ENCODE measurements around the gene KIN.
"Not testable (repeated sequence)": the region's sequence is repeated elsewhere in the genome, so short reads cannot be mapped to it uniquely, and the experiment has no call there.

The KIN gene

DNA sequence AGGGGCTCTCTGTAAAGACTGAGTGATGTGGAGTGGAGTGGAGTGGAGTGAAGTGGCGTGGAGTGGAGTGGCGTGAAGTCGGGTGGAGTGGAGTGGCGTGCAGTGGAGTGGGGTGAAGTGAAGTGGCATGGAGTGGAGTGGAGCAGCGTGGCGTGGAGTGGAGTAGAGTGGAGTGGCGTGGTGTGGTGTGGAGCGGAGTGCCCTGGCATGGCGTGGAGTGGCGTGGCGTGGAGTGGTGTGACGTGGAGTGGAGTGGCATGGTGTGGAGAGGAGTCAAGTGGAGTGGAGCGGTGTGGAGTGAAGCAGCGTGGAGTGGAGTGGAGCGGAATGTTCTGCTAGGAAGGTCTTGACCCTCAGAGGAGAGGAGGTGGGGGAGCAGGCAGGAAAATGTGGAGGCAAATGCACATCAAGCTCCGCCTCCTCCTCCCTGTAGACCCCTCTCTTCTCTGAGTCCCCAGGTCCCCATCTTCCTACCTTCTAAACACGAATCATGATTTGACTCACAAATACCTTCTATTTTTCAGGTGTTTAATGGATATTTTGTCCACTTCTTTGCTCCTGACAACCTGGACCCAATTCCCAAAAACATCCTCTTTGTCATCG is 64.8 kb downstream of the KIN start:
- DNase-seq: no peak

DNA sequence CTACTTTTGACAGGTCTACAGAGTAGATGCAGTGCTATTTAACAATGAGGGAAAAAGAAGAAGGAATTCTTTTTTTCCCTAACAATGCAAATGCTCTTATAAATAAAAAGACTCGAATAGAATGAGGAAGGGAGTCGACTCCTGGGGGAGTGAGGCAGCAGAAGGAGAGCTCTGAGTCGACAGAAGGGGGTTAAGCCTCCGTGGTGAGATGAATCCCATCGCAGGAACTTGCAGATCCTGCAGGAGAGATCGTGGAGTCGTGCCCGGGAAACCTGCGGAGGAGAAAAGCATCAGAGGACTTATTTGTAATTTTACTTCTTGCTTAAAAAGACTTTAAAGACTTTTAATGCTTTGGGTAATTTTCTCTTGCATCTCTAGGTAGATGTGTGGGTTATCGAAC is 67.3 kb downstream of the KIN start:
- DNase-seq: no peak

DNA sequence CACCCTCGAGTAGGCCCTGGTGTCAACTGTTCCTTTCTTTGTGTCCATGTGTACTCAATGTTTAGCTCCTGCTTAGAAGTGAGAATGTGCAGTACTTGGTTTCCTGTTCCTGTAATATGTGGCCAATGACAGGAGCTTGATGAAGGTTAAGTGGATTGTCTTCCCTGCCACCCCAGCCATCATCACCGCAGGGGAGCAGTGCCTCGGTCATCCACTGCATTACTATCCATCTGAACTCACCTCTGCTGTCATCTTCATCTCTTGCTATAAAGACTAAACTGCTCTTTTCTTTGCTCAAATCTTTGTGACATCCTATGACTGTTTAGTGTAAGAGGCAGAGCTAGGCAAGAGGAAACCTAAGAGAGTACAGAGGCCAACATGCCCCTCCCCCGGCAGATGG is 69.1 kb downstream of the KIN start:
- no peak for DNase-seq

DNA sequence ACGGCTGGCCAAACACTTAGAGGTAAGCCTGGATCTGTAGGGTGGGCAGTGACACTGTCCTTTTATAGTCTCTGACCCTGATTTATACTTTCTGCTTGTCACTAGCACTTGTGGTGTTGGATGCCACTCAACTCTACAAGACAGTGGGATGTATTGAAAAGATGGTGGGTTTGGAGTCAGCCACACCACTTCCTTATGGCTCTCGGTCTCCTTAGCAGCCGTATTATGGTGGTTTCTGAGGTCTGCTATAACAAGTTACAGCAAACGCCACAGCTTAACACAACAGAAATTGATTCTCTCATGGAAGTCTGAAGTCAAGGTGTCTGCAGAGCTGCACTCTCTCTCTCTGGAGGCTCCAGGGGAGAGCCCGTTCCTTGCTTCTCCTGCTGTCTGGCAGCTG is 70.0 kb downstream of the KIN start:
- no peak for DNase-seq

DNA sequence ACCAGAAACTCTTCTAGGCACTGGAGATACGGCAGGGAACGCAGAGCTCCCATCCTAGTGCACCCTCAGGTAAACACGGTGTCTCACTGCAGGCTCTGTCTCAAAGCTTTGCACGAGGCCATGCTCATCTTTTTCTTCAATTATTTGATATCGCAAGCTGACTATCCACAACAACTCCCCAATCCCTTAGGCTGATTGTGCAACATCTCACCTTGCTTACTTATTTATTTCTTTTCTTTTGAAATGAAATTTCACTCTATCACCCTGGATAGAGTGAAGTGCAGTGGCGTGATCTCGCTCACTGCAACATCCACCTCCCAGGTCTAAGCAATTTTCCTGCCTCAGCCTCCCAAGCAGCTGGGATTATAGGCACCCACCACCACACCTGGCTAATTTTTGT is 72.3 kb downstream of the KIN start:
- DNase-seq: no peak

DNA sequence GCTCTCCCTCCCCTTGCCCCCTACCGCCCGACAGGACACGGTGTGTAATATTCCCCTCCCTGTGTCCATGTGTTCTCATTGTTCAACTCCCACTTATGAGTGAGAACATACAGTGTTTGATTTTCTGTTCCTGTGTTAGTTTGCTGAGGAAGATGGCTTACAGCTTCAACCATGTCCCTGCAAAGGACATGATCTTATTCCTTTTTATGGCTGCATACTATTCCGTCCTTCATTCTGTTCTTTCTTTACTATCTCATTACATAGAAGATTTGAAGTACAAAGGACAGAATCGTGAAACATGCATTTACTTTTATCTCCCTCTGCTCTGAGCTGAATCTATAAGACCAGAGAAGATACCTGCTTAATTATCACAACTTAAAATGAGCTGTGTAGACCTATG is 76.7 kb downstream of the KIN start:
- not testable (repeated sequence) for DNase-seq

DNA sequence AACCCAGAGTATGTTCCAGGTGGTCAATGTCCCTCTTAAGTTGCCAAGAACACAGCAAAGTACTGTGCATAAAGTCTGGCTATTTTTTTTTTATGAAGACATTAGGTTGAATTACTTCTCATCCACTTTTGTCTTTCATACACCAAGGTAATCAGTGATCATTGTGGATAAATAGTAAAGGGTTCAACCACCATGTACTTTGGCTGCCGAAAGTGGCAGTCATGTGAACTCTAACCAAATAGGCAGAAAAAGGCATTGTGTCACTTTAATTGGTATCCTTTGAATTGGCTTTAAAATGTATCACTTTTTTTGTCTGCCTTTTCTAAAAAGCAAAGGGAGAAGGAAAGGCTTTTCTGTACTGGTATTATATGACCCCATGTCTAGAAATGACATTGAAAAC is 77.3 kb downstream of the KIN start:
- no peak for DNase-seq

DNA sequence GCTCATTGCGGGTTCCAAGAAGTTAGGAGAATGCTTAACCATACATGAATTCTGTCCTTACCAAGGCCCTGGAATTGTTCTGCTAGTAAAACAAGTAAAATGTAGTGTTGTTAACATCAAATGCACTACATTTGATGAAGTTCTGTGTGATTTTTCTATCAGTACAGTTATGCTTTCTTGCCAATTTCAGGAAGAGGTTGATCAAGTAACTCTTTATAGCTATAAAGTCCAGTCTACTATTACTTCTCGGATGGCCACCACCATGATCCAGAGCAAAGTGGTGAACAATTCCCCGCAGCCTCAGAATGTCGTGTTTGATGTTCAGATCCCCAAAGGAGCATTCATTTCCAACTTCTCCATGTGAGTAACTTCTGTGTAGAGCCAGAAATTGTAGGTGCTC is 79.0 kb downstream of the KIN start:
- no peak for DNase-seq

DNA sequence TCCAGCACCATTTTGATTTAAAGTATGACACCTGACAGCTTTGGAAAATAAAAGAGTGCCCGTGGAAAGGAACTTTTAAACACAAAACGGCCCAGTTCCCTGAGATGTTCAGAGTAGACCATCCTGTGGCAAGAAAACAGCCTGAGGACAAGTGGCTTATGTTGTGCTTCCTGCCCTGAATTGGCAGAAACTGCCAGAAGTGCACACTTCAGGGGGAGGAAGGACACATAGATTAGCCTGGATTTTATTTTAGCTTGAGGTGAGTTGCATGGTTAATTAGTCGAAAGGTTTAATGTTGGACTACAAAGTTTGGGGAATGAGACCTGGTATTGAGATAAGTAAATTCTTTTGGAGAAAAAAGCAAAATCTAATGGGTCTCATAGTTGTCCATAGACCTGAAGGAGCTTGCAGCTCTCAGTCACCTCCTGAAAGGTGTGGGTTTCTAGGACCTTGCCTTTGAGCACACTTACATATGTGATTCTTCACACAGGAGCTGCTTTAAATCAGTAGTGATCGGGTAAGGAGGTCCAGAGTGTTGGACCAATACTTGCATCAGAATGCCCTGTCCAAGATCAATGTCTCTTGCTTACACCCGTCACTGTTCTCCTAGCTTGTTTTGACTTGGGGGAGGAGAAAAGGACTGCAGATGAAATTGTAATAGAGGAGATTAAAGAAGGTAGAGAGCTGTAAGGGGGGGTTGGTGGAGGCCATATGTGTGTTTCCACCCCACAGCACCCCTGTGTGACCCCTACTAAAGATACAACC is 79.8 kb downstream of the KIN start:
- no peak for DNase-seq

DNA sequence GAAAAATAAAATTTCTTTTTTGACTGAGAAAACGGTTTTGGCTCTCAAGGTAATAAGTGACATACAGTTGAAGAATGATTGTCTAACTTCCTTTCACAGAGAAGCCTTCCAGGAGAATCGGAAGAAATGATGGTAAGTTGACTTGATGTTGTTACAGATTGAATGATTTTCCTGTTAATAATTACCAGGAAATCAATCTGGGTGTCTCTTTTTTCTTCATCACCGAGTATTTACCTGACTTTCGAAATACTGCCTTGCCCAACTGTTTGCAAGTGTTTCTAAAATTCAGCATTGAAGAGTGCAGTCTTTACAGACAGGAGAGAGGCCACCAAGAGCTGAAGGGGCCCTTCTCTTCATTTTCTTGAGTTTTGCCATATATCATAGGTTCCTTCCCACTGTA is 80.7 kb downstream of the KIN start:
- no peak for DNase-seq

DNA sequence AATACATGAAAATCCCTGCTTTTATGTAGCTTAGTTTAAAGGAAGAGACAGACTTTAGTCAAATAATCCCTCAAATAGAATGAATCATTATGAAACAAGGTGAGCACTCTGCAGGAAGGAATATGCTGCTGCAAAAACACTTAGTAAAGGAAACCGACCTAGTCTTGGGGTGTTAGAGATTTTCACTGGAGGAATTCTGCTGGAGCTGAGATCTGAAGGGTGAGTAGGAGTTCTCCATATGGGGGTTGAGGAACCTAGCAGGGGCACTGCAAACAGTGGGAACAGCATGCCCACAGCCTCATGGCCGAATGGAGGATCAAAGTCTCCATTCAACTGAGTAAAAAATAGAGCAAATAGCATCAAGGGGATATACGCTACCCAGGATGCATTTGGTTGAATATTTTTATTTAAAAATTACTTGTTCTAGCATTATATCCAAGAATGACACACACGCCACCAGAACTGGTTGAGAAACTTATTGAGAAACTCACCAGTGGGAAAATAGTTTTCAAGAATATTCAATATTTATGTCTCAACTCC is 81.2 kb downstream of the KIN start:
- DNase-seq: no peak

DNA sequence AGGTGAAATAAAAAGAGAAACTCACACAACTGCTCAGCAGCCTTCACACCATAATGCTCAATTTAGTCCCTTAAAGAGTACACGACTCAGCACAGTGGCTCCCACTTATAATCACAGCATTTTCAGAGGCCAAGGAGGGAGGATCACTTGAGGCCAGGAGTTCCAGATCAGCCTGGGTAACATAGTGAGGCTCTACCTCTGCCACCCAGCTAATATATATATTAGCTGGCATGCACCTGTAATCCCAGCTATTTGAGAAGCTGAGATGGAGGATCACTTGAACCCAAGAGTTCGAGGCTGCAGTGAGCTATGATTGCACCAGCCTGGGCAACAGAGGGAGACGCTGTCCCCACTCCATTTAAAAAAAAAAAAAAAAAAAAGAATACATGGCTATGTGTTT is 82.5 kb downstream of the KIN start:
- DNase-seq: no peak

DNA sequence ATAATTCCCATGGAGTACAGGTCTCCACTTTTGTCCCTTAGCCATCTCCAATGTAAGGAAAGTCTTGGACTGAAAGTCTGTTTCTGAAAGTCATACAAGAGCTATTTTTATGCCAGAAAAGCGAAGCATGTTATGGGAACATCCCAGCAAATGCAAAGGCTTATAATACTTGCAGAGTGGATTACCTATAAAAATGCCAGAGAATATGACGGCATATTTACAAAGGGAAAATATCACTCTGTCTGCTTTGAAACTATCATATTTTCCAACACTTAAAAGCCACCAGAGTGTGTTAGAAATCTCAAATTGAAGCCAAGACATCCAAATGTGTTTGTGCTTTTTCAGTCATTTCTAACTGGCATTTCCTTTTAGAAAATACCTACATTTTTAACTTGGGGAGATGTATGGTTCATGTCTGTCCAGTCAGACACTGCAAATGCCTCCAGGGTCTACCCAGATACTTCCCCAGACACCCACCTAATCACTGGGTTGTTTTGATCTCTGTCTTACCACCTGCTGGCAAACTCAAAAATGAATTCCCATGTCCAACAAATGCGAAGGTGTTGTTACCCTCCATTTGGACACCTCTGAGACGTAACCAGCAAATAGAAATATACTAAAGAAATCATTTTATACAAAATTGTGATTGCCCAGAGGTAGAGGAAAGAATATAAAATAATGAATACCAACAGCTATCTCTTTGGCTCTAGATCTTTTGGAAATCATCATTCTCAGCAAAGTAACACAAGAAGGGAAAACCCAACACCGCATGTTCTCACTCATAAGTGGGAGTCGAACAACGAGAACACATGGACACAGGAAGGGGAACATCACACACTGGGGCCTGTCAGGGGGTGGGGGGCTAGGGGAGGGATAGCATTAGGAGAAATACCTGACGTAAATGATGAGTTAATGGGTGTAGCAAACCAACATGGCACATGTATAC is 83.4 kb downstream of the KIN start:
- no peak for DNase-seq

DNA sequence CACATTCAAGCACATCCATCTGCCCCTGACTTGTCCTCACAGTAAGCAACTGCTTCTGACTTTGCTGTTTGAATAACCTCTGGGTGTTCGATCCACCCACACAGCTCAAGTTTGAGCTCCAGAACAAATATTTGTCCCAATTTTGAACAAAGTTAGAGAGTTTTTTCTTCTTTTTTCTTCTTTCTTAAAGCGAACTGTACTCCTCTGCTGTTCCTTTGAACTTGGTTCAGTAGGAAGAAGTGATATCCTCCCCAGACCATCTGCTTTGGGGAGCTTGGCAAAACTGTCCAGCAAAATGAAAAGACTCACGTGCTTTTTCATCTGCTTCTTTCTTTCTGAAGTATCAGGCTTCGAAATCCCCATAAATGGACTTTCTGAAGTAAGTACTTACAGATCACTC is 84.7 kb downstream of the KIN start, which contains the start of gene ITIH2:
Gene ITIH2 (plus strand): TSS at position 177 of the 400 bp plus-strand sequence. CDS start 119 bp downstream, at position 296.
- no peak for DNase-seq

DNA sequence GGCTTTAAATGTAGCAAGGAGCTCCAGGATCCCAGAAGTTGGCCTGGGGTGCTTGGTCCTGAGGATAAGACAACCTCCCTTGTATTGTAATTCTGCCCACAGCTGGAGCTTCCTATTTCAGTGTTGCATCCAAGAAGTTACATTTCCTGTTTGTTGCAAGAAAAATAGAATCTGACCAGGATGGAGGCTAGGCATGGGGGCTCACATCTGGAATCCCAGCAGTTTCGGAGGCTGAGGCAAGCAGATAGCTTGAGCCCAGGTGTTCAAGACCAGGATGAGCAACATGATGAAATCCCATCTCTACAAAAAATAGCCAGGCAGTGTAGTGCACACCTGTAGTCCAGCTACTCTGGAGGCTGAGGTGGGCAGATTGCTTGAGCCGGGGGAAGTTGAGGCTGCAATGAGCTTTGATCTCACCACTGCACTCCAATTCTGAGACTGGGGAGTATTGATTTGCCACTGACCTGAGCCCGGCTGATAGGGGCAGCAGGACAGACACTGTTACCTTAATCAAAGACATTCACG is 85.4 kb downstream of the KIN start:
- DNase-seq: no peak

DNA sequence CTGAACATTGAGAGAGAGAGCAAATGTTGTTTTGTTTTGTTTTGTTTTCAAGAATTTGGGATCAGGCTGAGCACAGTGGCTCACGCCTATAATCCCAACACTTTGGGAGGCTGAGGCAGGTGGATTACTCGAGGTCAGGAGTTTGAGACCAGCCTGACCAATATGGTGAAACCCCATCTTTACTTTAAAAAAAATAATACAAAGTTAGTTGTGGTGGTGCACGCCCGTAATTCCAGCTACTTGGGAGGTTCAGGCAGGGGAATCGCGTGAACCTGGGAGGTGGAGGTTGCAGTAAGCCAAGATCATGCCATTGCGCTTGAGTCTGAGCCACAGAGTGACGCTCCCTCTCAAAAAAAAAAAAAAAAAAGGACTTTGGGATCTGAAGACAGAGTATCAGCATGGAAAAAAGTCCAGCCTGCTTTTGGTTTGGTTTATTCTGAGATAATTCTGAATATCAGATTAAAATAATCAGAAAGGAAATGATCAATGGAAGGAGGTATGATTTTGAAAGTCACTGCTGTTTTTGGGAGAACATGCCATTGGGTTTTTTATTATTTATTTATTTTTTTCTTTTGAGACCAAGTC is 86.5 kb downstream of the KIN start:
- no peak for DNase-seq
